ENCODE results near the gene IGF2BP2.
"Not testable (repeated sequence)": the region's sequence is repeated elsewhere in the genome, so short reads cannot be mapped to it uniquely, and the experiment has no call there.

The IGF2BP2 gene

DNA sequence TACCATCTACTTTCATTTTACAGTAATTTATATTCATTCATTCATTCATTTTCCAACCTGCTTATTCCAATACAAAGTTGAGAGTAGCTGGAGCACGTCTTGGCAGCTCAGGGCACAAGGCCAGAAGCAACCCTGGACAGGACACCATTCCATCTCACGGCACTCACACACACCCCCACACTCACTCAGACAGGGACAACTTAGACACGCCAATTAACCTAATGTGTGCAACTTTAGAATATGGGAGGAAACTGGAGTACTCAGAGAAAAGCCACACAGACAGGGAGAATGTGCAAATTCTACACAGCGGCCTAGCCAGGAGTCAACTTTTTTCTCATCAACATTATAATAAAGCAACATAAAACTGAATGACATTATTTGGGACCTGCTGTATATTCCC, 46.7 kb downstream of the IGF2BP2 start:
- no peak for TF ChIP-seq CTCF (IDR thresholded peaks at IDR 0.05; ENCODE audit: low read depth, low read length)
- DNase-seq (ENCODE audit: extremely low read depth, low read depth) = no peak

DNA sequence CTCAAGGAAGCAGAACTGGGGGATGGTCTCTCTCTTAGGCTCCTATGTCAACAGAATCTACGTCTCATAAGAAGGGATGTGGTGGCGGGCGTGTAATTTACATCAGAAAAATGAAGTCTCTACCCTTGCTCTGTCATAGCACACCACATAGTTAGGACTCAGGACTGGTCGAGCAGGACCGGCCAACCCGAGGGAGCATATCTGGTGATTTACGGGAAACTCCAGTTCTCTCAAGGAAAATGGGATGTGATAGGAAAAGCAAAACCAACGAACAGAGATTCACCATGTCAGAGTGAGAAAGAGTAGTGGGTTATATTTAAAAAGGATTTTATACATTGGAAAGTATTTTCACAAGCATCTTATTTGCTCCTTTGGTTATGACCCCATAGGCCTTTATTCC, 54.7 kb downstream of the IGF2BP2 start:
- DNase-seq (ENCODE audit: extremely low read depth, low read depth) = no peak
- no peak for TF ChIP-seq CTCF (IDR thresholded peaks at IDR 0.05; ENCODE audit: low read depth, low read length)

DNA sequence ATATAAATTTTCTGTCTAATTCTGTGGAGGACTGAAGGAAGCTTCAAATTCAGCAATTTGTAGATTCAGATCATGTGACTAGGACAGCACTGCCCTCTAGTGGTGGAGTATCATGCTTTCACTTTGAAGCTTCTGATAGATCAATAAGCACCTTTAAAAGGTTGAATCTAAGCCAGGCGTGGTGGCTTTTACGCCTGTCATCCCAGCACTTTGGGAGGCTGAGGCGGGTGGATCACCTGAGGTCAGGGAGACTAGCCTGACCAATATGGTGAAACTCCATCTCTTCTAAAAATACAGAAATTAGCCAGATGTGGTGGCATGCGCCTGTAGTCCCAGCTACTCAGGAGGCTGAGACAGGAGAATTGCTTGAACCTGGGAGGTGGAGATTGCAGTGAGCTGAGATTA, 56.3 kb downstream of the IGF2BP2 start:
- not testable (repeated sequence) for DNase-seq (ENCODE audit: extremely low read depth, low read depth)
- TF ChIP-seq CTCF (IDR thresholded peaks at IDR 0.05; ENCODE audit: low read depth, low read length) = peak; percentile 57

GRCh38 chr3:185767002-185767688, 57.7 kb downstream of the IGF2BP2 start:
- no peak for DNase-seq (ENCODE audit: extremely low read depth, low read depth)

DNA sequence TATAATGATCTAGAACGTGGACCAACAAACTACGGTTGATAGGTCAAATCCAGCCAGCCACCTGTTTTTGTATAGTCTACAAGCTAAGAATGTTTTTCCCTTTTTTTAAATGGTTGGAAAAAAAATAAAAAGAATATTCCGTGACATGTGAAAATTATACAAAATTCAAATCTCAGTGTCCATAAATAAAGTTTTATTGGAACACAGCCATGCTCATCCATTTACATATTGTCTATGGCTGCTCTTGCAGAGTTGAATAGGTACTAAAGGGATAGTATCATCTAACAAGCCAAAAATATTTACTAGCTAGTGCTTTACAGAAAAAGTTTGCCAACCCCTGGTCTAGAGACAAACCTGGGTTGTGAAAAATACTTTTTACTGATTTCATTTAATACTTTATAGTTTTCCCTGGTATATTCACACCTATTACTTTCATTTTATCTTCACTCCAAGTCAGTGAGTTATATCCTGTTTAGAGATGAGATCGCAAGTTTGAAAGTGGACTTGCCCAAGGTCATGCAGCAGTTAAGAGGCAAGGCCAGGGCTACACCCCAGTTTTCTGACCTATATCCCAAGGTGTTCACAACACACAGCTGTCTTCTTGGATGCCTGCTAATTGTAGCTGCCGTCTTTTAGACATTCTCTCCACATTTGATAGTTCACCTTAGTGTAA, 58.4 kb downstream of the IGF2BP2 start:
- no peak for DNase-seq (ENCODE audit: extremely low read depth, low read depth)
- no peak for TF ChIP-seq CTCF (IDR thresholded peaks at IDR 0.05; ENCODE audit: low read depth, low read length)

More at GRCh38 chr3:185767002-185767688, 57.7 kb downstream of the IGF2BP2 start:
- no peak for TF ChIP-seq CTCF (IDR thresholded peaks at IDR 0.05; ENCODE audit: low read depth, low read length)

- no peak for TF ChIP-seq CTCF (IDR thresholded peaks at IDR 0.05; ENCODE audit: low read depth, low read length)
- DNase-seq (ENCODE audit: extremely low read depth, low read depth) = no peak
Observed at GRCh38 chr3:185764980-185765370, 59.9 kb downstream of the IGF2BP2 start.

DNA sequence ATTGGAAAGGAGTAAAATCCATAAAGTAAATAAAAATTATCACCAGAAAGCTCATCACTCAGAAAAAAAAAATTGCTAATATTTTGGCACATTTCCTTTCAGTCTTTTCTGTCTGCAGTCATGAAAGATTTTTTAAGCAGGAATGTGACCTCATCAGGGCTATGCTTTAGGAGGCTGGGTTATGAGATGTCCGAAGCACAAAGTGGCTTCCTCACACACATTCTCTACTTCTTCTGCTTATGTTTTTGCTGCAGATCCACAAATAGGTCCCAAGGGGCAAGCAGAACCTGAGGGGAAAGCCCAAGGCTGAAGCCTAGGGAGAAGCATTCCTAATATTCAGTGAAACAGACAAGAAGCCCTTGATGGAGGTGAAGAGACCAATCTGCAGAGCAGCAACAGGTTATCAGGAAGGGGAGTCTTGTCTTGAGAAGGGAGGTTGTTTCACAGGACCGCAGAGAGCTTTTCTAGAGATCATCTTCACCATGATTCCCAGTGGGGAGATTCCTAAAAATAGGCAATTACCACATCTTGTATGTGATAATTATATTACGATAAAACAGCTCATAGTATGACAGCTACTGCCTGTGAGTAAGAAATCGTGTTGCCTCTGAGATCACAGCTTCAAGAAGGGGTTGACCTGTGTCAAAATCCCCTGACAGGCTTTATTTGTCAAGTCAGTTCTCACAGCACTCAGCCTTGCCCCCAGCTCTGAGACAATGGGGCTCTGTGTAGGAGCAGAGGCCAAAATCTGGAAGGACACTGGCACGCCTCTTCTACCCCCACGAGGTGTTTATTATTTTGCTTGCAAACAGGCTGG, 60.5 kb downstream of the IGF2BP2 start:
- TF ChIP-seq CTCF (IDR thresholded peaks at IDR 0.05; ENCODE audit: low read depth, low read length) = no peak
- no peak for DNase-seq (ENCODE audit: extremely low read depth, low read depth)

Measured in AG09319 (cell line).